Fibroblast of villous mesenchyme (primary cell): Measurements from ENCODE around the gene MOV10L1. TPM values are rescaled to one million over a fixed set of nuclear protein-coding genes. Genes with fewer than 3 reads are reported as not detected.
"Not testable (repeated sequence)": the region's sequence is repeated elsewhere in the genome, so short reads cannot be mapped to it uniquely, and the experiment has no call there.

ENCODE experiments used
- DNase-seq: peaks from one replicate; pipeline ENCODE4 v3.0.0-alpha.2; 2010; ENCODE audit warnings: low read depth
- H3K4me3 ChIP-seq: 2 replicates; pipeline ENCODE4 v1.5.1; 2011; ENCODE audit warnings: low read depth, mild to moderate bottlenecking, low read length
- CTCF ChIP-seq: IDR thresholded peaks from 2 replicates; pipeline ENCODE4 v1.5.1; 2012; ENCODE audit warnings: low read depth, mild to moderate bottlenecking, low read length; ENCODE audit not compliant: insufficient read depth
- total RNA-seq: library from RNA; depleted of rRNA; stranded (reverse); fragments of >200 nt; gene quantifications from 2 replicates; pipeline ENCODE4 v1.2.3, GENCODE V29; 2012

MOV10L1 gene
- total RNA-seq, 1 donor = 10.8 TPM

GRCh38 chr22:50144005-50144614 lies 54.3 kb downstream of the MOV10L1 start:
- no peak for DNase-seq
- TF ChIP-seq CTCF = no peak
- H3K4me3 ChIP-seq = no peak overlapping the region

DNA sequence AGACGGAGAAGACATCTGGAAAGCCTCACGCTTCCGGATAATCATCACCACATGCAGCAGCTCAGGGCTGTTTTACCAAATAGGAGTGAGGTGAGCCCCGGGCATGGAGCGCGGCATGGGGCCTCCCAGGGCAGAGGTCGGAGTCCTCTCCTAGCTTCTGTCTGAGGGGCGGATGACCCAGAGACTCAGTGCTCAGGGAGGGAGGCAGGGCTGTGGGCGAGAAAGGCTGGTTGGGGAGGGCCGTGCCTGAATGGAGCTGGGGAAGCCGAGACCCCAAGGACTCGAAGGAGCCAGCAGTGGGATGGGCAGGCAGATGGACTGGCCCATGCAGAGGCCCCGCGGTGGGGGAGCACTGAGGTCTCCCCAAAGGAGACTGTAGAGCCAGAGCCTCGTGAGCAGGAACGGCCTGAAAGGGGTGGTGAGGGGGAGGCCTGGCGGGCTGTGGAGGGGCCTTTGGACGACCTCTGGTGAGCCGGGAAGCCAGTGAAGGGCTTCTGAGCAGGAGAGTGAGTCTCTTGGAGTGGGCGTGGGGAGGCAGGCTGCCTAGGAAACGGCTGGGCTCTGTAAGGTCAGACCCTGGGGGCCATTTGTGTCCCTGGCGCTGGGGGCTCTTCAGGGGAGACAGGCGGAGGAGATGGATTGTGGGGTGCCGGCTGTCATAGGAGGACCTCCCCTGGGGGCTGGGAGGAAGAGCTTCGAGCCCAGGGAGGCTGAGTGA lies 56.1 kb downstream of the MOV10L1 start:
- DNase-seq = peak; percentile 48
- TF ChIP-seq CTCF = no peak
- H3K4me3 ChIP-seq = no peak overlapping the region

DNA sequence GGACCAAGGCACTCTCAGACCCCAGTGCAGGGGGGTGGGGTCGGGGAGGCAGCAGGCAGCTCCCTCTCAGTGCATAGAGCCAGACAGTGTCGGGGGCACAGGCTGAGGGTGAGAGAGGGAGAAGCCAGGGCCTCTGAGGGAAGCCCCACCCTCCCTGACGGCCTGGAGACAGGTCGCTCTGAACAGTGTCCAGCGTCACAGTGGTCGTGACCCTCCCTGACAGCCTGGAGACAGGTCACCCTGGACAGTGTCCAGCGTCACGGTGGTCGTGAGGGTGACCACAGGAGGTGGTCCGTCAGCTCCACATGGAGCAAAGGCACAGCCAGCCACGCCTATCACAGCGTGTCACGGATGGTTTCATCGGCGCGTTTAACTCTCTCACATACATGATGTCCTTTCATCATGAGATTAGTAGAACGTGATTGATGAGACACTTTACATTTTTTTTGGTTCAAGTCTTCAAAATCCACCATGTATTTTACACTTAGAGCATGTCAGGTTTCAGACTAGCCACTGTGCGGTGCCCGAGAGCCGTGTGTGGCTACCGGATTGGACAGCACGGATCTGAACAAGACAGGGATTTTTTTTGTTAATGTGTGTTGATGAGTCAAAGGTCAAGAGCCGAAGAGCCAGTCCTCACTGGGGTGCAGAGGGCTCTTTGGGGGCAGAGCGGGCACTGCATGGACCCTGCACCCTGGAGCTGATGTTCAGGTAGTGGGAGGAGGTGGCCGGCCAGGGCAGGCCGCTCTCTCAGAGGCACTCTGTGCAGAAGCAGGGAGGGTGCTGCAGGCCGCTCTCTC lies 56.8 kb downstream of the MOV10L1 start:
- H3K4me3 ChIP-seq = no peak overlapping the region
- TF ChIP-seq CTCF = peak; percentile 95
- DNase-seq = peak; percentile 78

DNA sequence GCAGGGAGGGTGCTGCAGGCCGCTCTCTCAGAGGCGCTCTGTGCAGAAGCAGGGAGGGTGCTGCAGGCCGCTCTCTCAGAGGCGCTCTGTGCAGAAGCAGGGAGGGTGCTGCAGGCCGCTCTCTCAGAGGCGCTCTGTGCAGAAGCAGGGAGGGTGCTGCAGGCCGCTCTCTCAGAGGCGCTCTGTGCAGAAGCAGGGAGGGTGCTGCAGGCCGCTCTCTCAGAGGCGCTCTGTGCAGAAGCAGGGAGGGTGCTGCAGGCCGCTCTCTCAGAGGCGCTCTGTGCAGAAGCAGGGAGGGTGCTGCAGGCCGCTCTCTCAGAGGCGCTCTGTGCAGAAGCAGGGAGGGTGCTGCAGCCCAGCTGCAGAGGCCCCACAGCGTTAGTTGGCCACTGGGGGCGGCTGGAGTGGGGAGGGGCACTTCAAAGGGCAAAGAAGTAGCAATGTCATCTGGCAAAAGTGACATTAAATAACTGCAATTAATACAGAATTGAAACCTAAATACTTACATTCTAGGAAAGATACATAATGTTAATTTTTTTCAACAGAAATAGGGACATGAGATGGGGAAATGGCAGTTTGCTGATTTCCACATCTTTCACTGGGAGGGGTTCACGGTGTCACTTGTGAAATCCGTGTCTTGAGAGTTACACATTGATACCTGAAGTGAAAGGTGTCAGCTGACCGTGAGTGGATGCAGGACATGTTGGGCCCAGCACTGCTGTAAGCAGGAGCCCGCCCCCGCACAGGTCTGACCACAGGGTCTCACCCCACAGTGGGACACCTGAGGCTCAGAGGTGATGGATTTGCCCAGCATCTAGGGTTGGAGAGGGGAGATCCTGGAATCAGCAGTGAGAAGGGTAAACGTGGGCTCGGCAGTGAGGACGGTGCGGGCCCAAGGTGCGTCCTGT lies 57.7 kb downstream of the MOV10L1 start:
- not testable (repeated sequence) for DNase-seq, H3K4me3 ChIP-seq

DNA sequence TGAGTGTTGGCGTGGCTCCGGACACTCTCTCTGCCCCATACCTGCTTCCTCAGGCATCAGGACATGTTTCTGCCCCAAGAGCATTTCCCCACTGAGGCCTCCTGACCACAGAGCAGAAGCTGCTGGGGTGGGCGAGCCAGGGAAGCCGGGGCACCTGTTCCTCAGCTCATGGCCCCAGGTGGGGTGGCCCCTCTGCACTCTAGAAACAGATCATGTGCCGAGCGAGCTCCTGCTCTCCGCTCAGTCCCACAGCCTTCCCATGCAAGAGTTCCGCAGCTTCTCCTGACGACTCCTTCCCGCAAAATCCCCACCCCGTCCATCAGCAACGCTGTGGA lies 58.3 kb downstream of the MOV10L1 start:
- no peak for TF ChIP-seq CTCF
- H3K4me3 ChIP-seq = no peak overlapping the region
- DNase-seq = no peak

- no peak overlapping the region for H3K4me3 ChIP-seq
- peak; percentile 60 for TF ChIP-seq CTCF
- no peak for DNase-seq
Observed at GRCh38 chr22:50148991-50149721, 59.4 kb downstream of the MOV10L1 start.
